Spleen (tissue), 7 donors: Measurements from ENCODE around the gene SLC30A3.

Experiments used
- CTCF ChIP-seq, 11 experiments: fragments of 200-600 bp in 7 of 11; fragments of 450-650 bp in 4 of 11; sonication (generic) in 4 of 11; IDR thresholded peaks in 8 of 11; conservative IDR thresholded peaks in 3 of 11; 1 replicate in 7 of 11; 2 replicates in 4 of 11; pipeline versions ENCODE4 v1.4.0 to v1.8.0; 2016 to 2021; ENCODE audit warnings: antibody characterized with exemption in 11 of 11, inconsistent platforms in 4 of 11, mild to moderate bottlenecking in 1 of 11
- POLR2AphosphoS5 ChIP-seq, 3 donors: sonication (generic); formaldehyde crosslinking; IDR thresholded peaks; one replicate each; pipeline ENCODE4 v1.5.1; 2017; ENCODE audit warnings: antibody characterized with exemption in 3 of 3
- donor health status: DM: no; HTN: no; CAD: no; lungs with moderate emphysema.
- donor health status: DM: no; HTN: no; CAD: no.
- donor health status: DM: no; HTN: no; CAD: no.

- TF ChIP-seq CTCF (IDR thresholded peaks at IDR 0.05 in 8 of 11, conservative IDR thresholded peaks at IDR 0.05 in 3 of 11), result no peak
- TF ChIP-seq POLR2AphosphoS5 (IDR thresholded peaks at IDR 0.05), result no peak
Measured at GRCh38 chr2:27270131-27270530, 7.3 kb upstream of the SLC30A3 start.
